Neuronal stem cell (in vitro differentiated cells): ENCODE measurements around the gene PDE2A.

Experiments
- DNase-seq: peaks from one replicate; pipeline ENCODE4 v3.0.0-alpha.2; 2013; ENCODE audit warnings: low spot score
- H2AFZ ChIP-seq: one replicate; pipeline ENCODE4 v1.6.1; 2013; ENCODE audit warnings: mild to moderate bottlenecking, low read length, inconsistent platforms
- H2AK5ac ChIP-seq: 2 replicates; pipeline ENCODE4 v1.6.1; 2013; ENCODE audit warnings: low read depth, mild to moderate bottlenecking, inconsistent platforms, low read length, moderate library complexity, mixed read lengths
- H2BK120ac ChIP-seq: 2 replicates; pipeline ENCODE4 v1.6.1; 2013; ENCODE audit warnings: low read depth, mild to moderate bottlenecking, inconsistent platforms, low read length, moderate library complexity, mixed read lengths
- H2BK12ac ChIP-seq: one replicate; pipeline ENCODE4 v1.6.1; 2013; ENCODE audit warnings: low read length, inconsistent platforms
- H2BK15ac ChIP-seq: 2 replicates; pipeline ENCODE4 v1.6.1; 2013; ENCODE audit warnings: mild to moderate bottlenecking, low read length, inconsistent platforms, mixed read lengths
- H2BK5ac ChIP-seq: one replicate; pipeline ENCODE4 v1.6.1; 2013; ENCODE audit warnings: inconsistent platforms, mild to moderate bottlenecking, low read length, moderate library complexity
- H3K14ac ChIP-seq: one replicate; pipeline ENCODE4 v1.6.1; 2013; ENCODE audit warnings: low read length, inconsistent platforms
- H3K18ac ChIP-seq: 2 replicates; pipeline ENCODE4 v1.6.1; 2013; ENCODE audit warnings: low read length, inconsistent platforms
- H3K23ac ChIP-seq: 2 replicates; pipeline ENCODE4 v1.6.1; 2013; ENCODE audit warnings: low read depth, mild to moderate bottlenecking, mixed read lengths, low read length, inconsistent platforms; ENCODE audit not compliant: poor library complexity
- H3K27ac ChIP-seq: replicated peaks from 3 replicates; pipeline ENCODE4 v1.5.1; 2013; ENCODE audit warnings: low read length, inconsistent platforms
- H3K27me3 ChIP-seq, 3 experiments: 2 replicates each; pipeline ENCODE4 v1.6.1; 2013; ENCODE audit warnings: low read length in 3 of 3, mild to moderate bottlenecking in 2 of 3, inconsistent platforms in 1 of 3, low read depth in 1 of 3, mixed read lengths in 1 of 3, moderate library complexity in 1 of 3; ENCODE audit not compliant: control insufficient read depth in 3 of 3, insufficient read depth in 3 of 3
- H3K36me3 ChIP-seq, 2 donors: replicated peaks in 1 of 2; 2 replicates each; pipeline ENCODE4 v1.6.1; 2013; ENCODE audit warnings: low read length in 2 of 2; ENCODE audit not compliant: control insufficient read depth in 2 of 2, insufficient read depth in 2 of 2
- H3K4ac ChIP-seq: 2 replicates; pipeline ENCODE4 v1.6.1; 2013; ENCODE audit warnings: inconsistent platforms, mild to moderate bottlenecking, low read length, moderate library complexity
- H3K4me1 ChIP-seq, 2 donors: 1 replicate in 1 of 2; 2 replicates in 1 of 2; pipeline ENCODE4 v1.6.1; 2013; ENCODE audit warnings: low read length in 2 of 2, low read depth in 1 of 2; ENCODE audit not compliant: control insufficient read depth in 2 of 2, insufficient read depth in 1 of 2
- H3K4me2 ChIP-seq: one replicate; pipeline ENCODE4 v1.6.1; 2013; ENCODE audit warnings: mild to moderate bottlenecking, low read length, inconsistent platforms; ENCODE audit not compliant: insufficient read depth, poor library complexity, severe bottlenecking
- H3K4me3 ChIP-seq, 2 donors: 2 replicates each; pipeline ENCODE4 v1.5.1; 2013; ENCODE audit warnings: low read length in 2 of 2, mild to moderate bottlenecking in 2 of 2, inconsistent platforms in 1 of 2, moderate library complexity in 1 of 2
- H3K79me1 ChIP-seq: one replicate; pipeline ENCODE4 v1.6.1; 2013; ENCODE audit warnings: low read depth, mild to moderate bottlenecking, inconsistent platforms, low read length, moderate library complexity
- H3K9ac ChIP-seq: one replicate; pipeline ENCODE4 v1.6.1; 2013; ENCODE audit warnings: mild to moderate bottlenecking, low read depth, low read length, inconsistent platforms; ENCODE audit not compliant: poor library complexity
- H3K9me3 ChIP-seq, 2 donors: replicated peaks in 1 of 2; 2 replicates each; pipeline versions ENCODE3 to v1.6.1; 2013; ENCODE audit warnings: low read length in 2 of 2, mild to moderate bottlenecking in 2 of 2, inconsistent platforms in 1 of 2, low read depth in 1 of 2, mixed read lengths in 1 of 2, moderate library complexity in 1 of 2; ENCODE audit not compliant: control insufficient read depth in 2 of 2, insufficient read depth in 1 of 2
- H4K8ac ChIP-seq: one replicate; pipeline ENCODE4 v1.6.1; 2013; ENCODE audit warnings: low read depth, mild to moderate bottlenecking, inconsistent platforms, low read length, moderate library complexity
- H4K91ac ChIP-seq: one replicate; pipeline ENCODE4 v1.6.1; 2013; ENCODE audit warnings: low read length, low read depth, mild to moderate bottlenecking, inconsistent platforms; ENCODE audit not compliant: poor library complexity
- WGBS, 2 donors: extraction: QIAGEN DNeasy Blood & Tissue Kit; methylation state at CpG; one replicate each; pipeline ENCODE4 v1.1.7; 2013; ENCODE audit warnings: missing lambda C conversion rate in 2 of 2, mixed read lengths in 1 of 2; ENCODE audit not compliant: insufficient read length in 2 of 2, insufficient replicate concordance in 1 of 2; ENCODE audit errors: extremely low coverage in 2 of 2; 5-methylcytosine and 5-hydroxymethylcytosine counted together

Gene PDE2A

GRCh38 chr11:72535194-72535547 is 139.1 kb downstream of the PDE2A start:
- no peak overlapping the region for H3K27ac ChIP-seq
- H2BK5ac ChIP-seq: no peak overlapping the region
- H2AFZ ChIP-seq: no peak overlapping the region
- H4K8ac ChIP-seq: no peak overlapping the region
- no peak for DNase-seq
- H3K27me3 ChIP-seq: peaks cover 0 to 7% (median 0%) of the 10 kb centered on the region in 3 experiments
- H3K4me1 ChIP-seq: peaks cover 0 to 5% of the 10 kb centered on the region in 2 donors
- H2BK12ac ChIP-seq: no peak overlapping the region
- H3K9ac ChIP-seq: no peak overlapping the region
- no peak overlapping the region for H3K14ac ChIP-seq
- WGBS, 2 donors: no CpG with 5 or more reads among the region's 3 CpGs
- H3K4ac ChIP-seq: no peak overlapping the region
- no peak overlapping the region for H2AK5ac ChIP-seq
- H3K4me2 ChIP-seq: no peak overlapping the region
- H4K91ac ChIP-seq: no peak overlapping the region
- no peak overlapping the region for H3K4me3 ChIP-seq
- H3K9me3 ChIP-seq: no peaks in the 10 kb centered on the region
- no peak overlapping the region for H3K18ac ChIP-seq
- H2BK15ac ChIP-seq: no peak overlapping the region
- H3K36me3 ChIP-seq: no peaks in the 10 kb centered on the region
- H3K23ac ChIP-seq: no peak overlapping the region
- no peaks in the 10 kb centered on the region for H3K79me1 ChIP-seq
- no peak overlapping the region for H2BK120ac ChIP-seq

GRCh38 chr11:72534371-72535193 is 139.6 kb downstream of the PDE2A start:
- Histone ChIP-seq H3K18ac (no peak overlapping the region), H3K79me1 (no peaks in the 10 kb centered on the region), H2BK15ac (no peak overlapping the region), H4K91ac (no peak overlapping the region), H3K27ac (no peak overlapping the region), H3K9ac (no peak overlapping the region), H2BK12ac (no peak overlapping the region), H3K4ac (no peak overlapping the region), H3K14ac (no peak overlapping the region), H3K4me3 (no peak overlapping the region), H3K27me3 (peaks cover 0 to 3% (median 0%) of the 10 kb centered on the region in 3 experiments), H2AFZ (no peak overlapping the region), H3K23ac (no peak overlapping the region), H4K8ac (no peak overlapping the region), H2AK5ac (no peak overlapping the region), H3K4me2 (no peak overlapping the region), H3K4me1 (peaks cover 0 to 5% of the 10 kb centered on the region in 2 donors), H2BK120ac (no peak overlapping the region), H3K9me3 (no peaks in the 10 kb centered on the region), H2BK5ac (no peak overlapping the region), H3K36me3 (no peaks in the 10 kb centered on the region)
- no CpG with 5 or more reads among the region's 3 CpGs for WGBS, 2 donors
- DNase-seq: no peak

GRCh38 chr11:72529068-72529467 is 145.2 kb downstream of the PDE2A start:
- Histone ChIP-seq H2BK120ac (no peak overlapping the region), H3K27me3 (peaks cover 0 to 5% (median 0%) of the 10 kb centered on the region in 3 experiments), H2BK15ac (no peak overlapping the region), H3K23ac (no peak overlapping the region), H3K79me1 (no peaks in the 10 kb centered on the region), H3K36me3 (no peaks in the 10 kb centered on the region), H3K14ac (no peak overlapping the region), H3K4ac (no peak overlapping the region), H3K9me3 (no peaks in the 10 kb centered on the region), H3K4me2 (no peak overlapping the region), H2AFZ (no peak overlapping the region), H3K9ac (no peak overlapping the region), H2BK5ac (no peak overlapping the region), H4K91ac (no peak overlapping the region), H3K4me1 (no peaks in the 10 kb centered on the region), H2AK5ac (no peak overlapping the region), H3K4me3 (no peak overlapping the region), H3K18ac (no peak overlapping the region), H3K27ac (no peak overlapping the region), H4K8ac (no peak overlapping the region), H2BK12ac (no peak overlapping the region)
- WGBS, 2 donors: no CpG with 5 or more reads among the region's 3 CpGs
- DNase-seq: no peak

- Histone ChIP-seq H3K9me3 (no peaks in the 10 kb centered on the region), H2BK12ac (no peak overlapping the region), H4K8ac (no peak overlapping the region), H2BK15ac (no peak overlapping the region), H3K27me3 (peaks cover 0 to 5% (median 0%) of the 10 kb centered on the region in 3 experiments), H3K4me3 (no peak overlapping the region), H2AK5ac (no peak overlapping the region), H3K4me2 (no peak overlapping the region), H3K4me1 (no peaks in the 10 kb centered on the region), H3K9ac (no peak overlapping the region), H3K23ac (no peak overlapping the region), H3K4ac (no peak overlapping the region), H4K91ac (no peak overlapping the region), H3K27ac (no peak overlapping the region), H3K36me3 (no peaks in the 10 kb centered on the region), H3K18ac (no peak overlapping the region), H2AFZ (no peak overlapping the region), H3K14ac (no peak overlapping the region), H3K79me1 (no peaks in the 10 kb centered on the region), H2BK5ac (no peak overlapping the region), H2BK120ac (no peak overlapping the region)
- no peak for DNase-seq
- no CpG with 5 or more reads among the region's 3 CpGs for WGBS, 2 donors
These were observed 146.1 kb downstream of the PDE2A start for GRCh38 chr11:72528121-72528520.
